ENCODE measurements around the gene CD300H.

The CD300H gene

GRCh38 chr17:74603037-74603635, 35.8 kb upstream of the CD300H start:
- Histone ChIP-seq H3K27ac (ENCODE audit: low read length) (no peak overlapping the region), H3K27me3 (ENCODE audit: control insufficient read depth, insufficient read depth, low read length) (no peaks in the 10 kb centered on the region), H3K4me1 (ENCODE audit: control insufficient read depth, insufficient read depth, low read length) (no peaks in the 10 kb centered on the region), H3K4me3 (ENCODE audit: low read length) (no peak overlapping the region), H3K9me3 (ENCODE audit: control insufficient read depth, insufficient read depth, low read length) (no peaks in the 10 kb centered on the region), H3K36me3 (ENCODE audit: control insufficient read depth, insufficient read depth, low read length) (no peaks in the 10 kb centered on the region)
- no peak for DNase-seq (ENCODE audit: low read depth, low spot score)
- whole genome bisulfite sequencing (ENCODE audit: insufficient coverage, insufficient read length), result no CpG with 5 or more reads among the region's 6 CpGs

GRCh38 chr17:74601944-74602572, 34.7 kb upstream of the CD300H start:
- no peaks in the 10 kb centered on the region for H3K27me3 ChIP-seq (ENCODE audit: control insufficient read depth, insufficient read depth, low read length)
- DNase-seq (ENCODE audit: low read depth, low spot score), result peak; percentile 13

GRCh38 chr17:74599448-74599939, 32.2 kb upstream of the CD300H start:
- DNase-seq (ENCODE audit: low read depth, low spot score), result no peak

More at GRCh38 chr17:74601944-74602572, 34.7 kb upstream of the CD300H start:
- no peak overlapping the region for H3K27ac ChIP-seq (ENCODE audit: low read length)
- WGBS (ENCODE audit: insufficient coverage, insufficient read length), result no CpG with 5 or more reads among the region's 12 CpGs
- H3K4me1 ChIP-seq (ENCODE audit: control insufficient read depth, insufficient read depth, low read length), result no peaks in the 10 kb centered on the region
- no peaks in the 10 kb centered on the region for H3K9me3 ChIP-seq (ENCODE audit: control insufficient read depth, insufficient read depth, low read length)
- no peak overlapping the region for H3K4me3 ChIP-seq (ENCODE audit: low read length)
- H3K36me3 ChIP-seq (ENCODE audit: control insufficient read depth, insufficient read depth, low read length), result no peaks in the 10 kb centered on the region

GRCh38 chr17:74599023-74599399, 31.7 kb upstream of the CD300H start:
- no peaks in the 10 kb centered on the region for H3K27me3 ChIP-seq (ENCODE audit: control insufficient read depth, insufficient read depth, low read length)
- WGBS (ENCODE audit: insufficient coverage, insufficient read length), result no CpG with 5 or more reads among the region's 3 CpGs
- no peak overlapping the region for H3K27ac ChIP-seq (ENCODE audit: low read length)
- H3K4me3 ChIP-seq (ENCODE audit: low read length), result no peak overlapping the region
- no peaks in the 10 kb centered on the region for H3K4me1 ChIP-seq (ENCODE audit: control insufficient read depth, insufficient read depth, low read length)
- H3K9me3 ChIP-seq (ENCODE audit: control insufficient read depth, insufficient read depth, low read length), result no peaks in the 10 kb centered on the region
- no peak for DNase-seq (ENCODE audit: low read depth, low spot score)
- H3K36me3 ChIP-seq (ENCODE audit: control insufficient read depth, insufficient read depth, low read length), result no peaks in the 10 kb centered on the region

More at GRCh38 chr17:74599448-74599939, 32.2 kb upstream of the CD300H start:
- H3K4me1 ChIP-seq (ENCODE audit: control insufficient read depth, insufficient read depth, low read length), result no peaks in the 10 kb centered on the region
- H3K27ac ChIP-seq (ENCODE audit: low read length), result no peak overlapping the region
- no peaks in the 10 kb centered on the region for H3K36me3 ChIP-seq (ENCODE audit: control insufficient read depth, insufficient read depth, low read length)
- H3K4me3 ChIP-seq (ENCODE audit: low read length), result no peak overlapping the region
- no peaks in the 10 kb centered on the region for H3K9me3 ChIP-seq (ENCODE audit: control insufficient read depth, insufficient read depth, low read length)
- no peaks in the 10 kb centered on the region for H3K27me3 ChIP-seq (ENCODE audit: control insufficient read depth, insufficient read depth, low read length)
- no CpG with 5 or more reads among the region's 10 CpGs for WGBS (ENCODE audit: insufficient coverage, insufficient read length)

GRCh38 chr17:74598346-74599022, 31.2 kb upstream of the CD300H start:
- DNase-seq (ENCODE audit: low read depth, low spot score), result no peak
- Histone ChIP-seq H3K27ac (ENCODE audit: low read length) (no peak overlapping the region), H3K4me1 (ENCODE audit: control insufficient read depth, insufficient read depth, low read length) (no peaks in the 10 kb centered on the region), H3K9me3 (ENCODE audit: control insufficient read depth, insufficient read depth, low read length) (no peaks in the 10 kb centered on the region), H3K4me3 (ENCODE audit: low read length) (no peak overlapping the region), H3K27me3 (ENCODE audit: control insufficient read depth, insufficient read depth, low read length) (no peaks in the 10 kb centered on the region), H3K36me3 (ENCODE audit: control insufficient read depth, insufficient read depth, low read length) (no peaks in the 10 kb centered on the region)
- no CpG with 5 or more reads among the region's 4 CpGs for WGBS (ENCODE audit: insufficient coverage, insufficient read length)

- Histone ChIP-seq H3K36me3 (ENCODE audit: control insufficient read depth, insufficient read depth, low read length) (no peaks in the 10 kb centered on the region), H3K27ac (ENCODE audit: low read length) (no peak overlapping the region), H3K9me3 (ENCODE audit: control insufficient read depth, insufficient read depth, low read length) (no peaks in the 10 kb centered on the region), H3K27me3 (ENCODE audit: control insufficient read depth, insufficient read depth, low read length) (no peaks in the 10 kb centered on the region), H3K4me1 (ENCODE audit: control insufficient read depth, insufficient read depth, low read length) (no peaks in the 10 kb centered on the region), H3K4me3 (ENCODE audit: low read length) (no peak overlapping the region)
- DNase-seq (ENCODE audit: low read depth, low spot score), result no peak
- no CpG with 5 or more reads among the region's 8 CpGs for WGBS (ENCODE audit: insufficient coverage, insufficient read length)
Measured at GRCh38 chr17:74597069-74597790, 29.9 kb upstream of the CD300H start.

- Histone ChIP-seq H3K4me1 (ENCODE audit: control insufficient read depth, insufficient read depth, low read length) (no peaks in the 10 kb centered on the region), H3K36me3 (ENCODE audit: control insufficient read depth, insufficient read depth, low read length) (no peaks in the 10 kb centered on the region), H3K27ac (ENCODE audit: low read length) (no peak overlapping the region), H3K4me3 (ENCODE audit: low read length) (no peak overlapping the region), H3K9me3 (ENCODE audit: control insufficient read depth, insufficient read depth, low read length) (no peaks in the 10 kb centered on the region), H3K27me3 (ENCODE audit: control insufficient read depth, insufficient read depth, low read length) (no peaks in the 10 kb centered on the region)
- no peak for DNase-seq (ENCODE audit: low read depth, low spot score)
- no CpG with 5 or more reads among the region's 6 CpGs for WGBS (ENCODE audit: insufficient coverage, insufficient read length)
Measured at GRCh38 chr17:74595037-74595750, 27.9 kb upstream of the CD300H start.

- Histone ChIP-seq H3K4me3 (ENCODE audit: low read length) (no peak within 1 kb of the TSS), H3K27me3 (ENCODE audit: control insufficient read depth, insufficient read depth, low read length) (no peaks in the 10 kb centered on the region), H3K36me3 (ENCODE audit: control insufficient read depth, insufficient read depth, low read length) (no peaks in the 10 kb centered on the region), H3K4me1 (ENCODE audit: control insufficient read depth, insufficient read depth, low read length) (no peaks in the 10 kb centered on the region), H3K9me3 (ENCODE audit: control insufficient read depth, insufficient read depth, low read length) (no peaks in the 10 kb centered on the region), H3K27ac (ENCODE audit: low read length) (no peak within 1 kb of the TSS)
- no peak for DNase-seq (ENCODE audit: low read depth, low spot score)
- no CpG with 5 or more reads among the region's 14 CpGs for WGBS (ENCODE audit: insufficient coverage, insufficient read length)
Measured at GRCh38 chr17:74592087-74592990, 25.0 kb upstream of the CD300H start, which contains the start of gene CD300LD. CD300LD (minus strand) TSS chr17:74592283; CDS start chr17:74592202, 81 bp downstream.

GRCh38 chr17:74591503-74591902, 24.2 kb upstream of the CD300H start:
- no peak overlapping the region for H3K4me3 ChIP-seq (ENCODE audit: low read length)
- H3K9me3 ChIP-seq (ENCODE audit: control insufficient read depth, insufficient read depth, low read length), result no peaks in the 10 kb centered on the region
- no peaks in the 10 kb centered on the region for H3K4me1 ChIP-seq (ENCODE audit: control insufficient read depth, insufficient read depth, low read length)
- no peaks in the 10 kb centered on the region for H3K36me3 ChIP-seq (ENCODE audit: control insufficient read depth, insufficient read depth, low read length)
- DNase-seq (ENCODE audit: low read depth, low spot score), result no peak
- H3K27ac ChIP-seq (ENCODE audit: low read length), result no peak overlapping the region
- no CpG with 5 or more reads among the region's 1 CpG for WGBS (ENCODE audit: insufficient coverage, insufficient read length)
- H3K27me3 ChIP-seq (ENCODE audit: control insufficient read depth, insufficient read depth, low read length), result no peaks in the 10 kb centered on the region

Measured in iPS DF 6.9 (cell line).